K562 (cell line): ENCODE results near the gene HSF5. TPM values are rescaled to one million over a fixed set of nuclear protein-coding genes. Genes with fewer than 3 reads are reported as not detected.

Source experiments
- KLF1 ChIP-seq: fragments of 450-650 bp; IDR thresholded peaks from 2 replicates; pipeline ENCODE4 v1.6.1; 2016; ENCODE audit warnings: missing genetic modification characterization, missing compliant biosample characterization
- NCOA2 ChIP-seq, 2 experiments: fragments of 450-650 bp; IDR thresholded peaks; 2 replicates each; pipeline ENCODE4 v1.6.1; 2018; ENCODE audit warnings: mild to moderate bottlenecking in 2 of 2, moderate library complexity in 1 of 2; ENCODE audit not compliant: partially characterized antibody in 2 of 2
- NONO ChIP-seq, 2 experiments: fragments of 200-400 bp in 1 of 2; fragments of 450-650 bp in 1 of 2; formaldehyde crosslinking in 1 of 2; IDR thresholded peaks; 2 replicates each; pipeline ENCODE4 v1.6.1; 2017; ENCODE audit warnings: low read depth in 2 of 2, mild to moderate bottlenecking in 2 of 2, moderate library complexity in 2 of 2, low read length in 1 of 2
- PHF8 ChIP-seq: fragments of 200-600 bp; sonication (generic); IDR thresholded peaks from 2 replicates; pipeline ENCODE4 v1.6.1; 2012; ENCODE audit warnings: mixed run types, mild to moderate bottlenecking, inconsistent platforms, low read length, moderate library complexity, borderline replicate concordance
- RAD51 ChIP-seq: fragments of 450-650 bp; IDR thresholded peaks from 2 replicates; pipeline ENCODE4 v1.7.1; 2016; ENCODE audit warnings: low read depth, mild to moderate bottlenecking, borderline replicate concordance
- RBM17 ChIP-seq: fragments of 200-400 bp; formaldehyde crosslinking; IDR thresholded peaks from 2 replicates; pipeline ENCODE4 v1.6.1; 2017; ENCODE audit warnings: low read depth, mild to moderate bottlenecking, low read length, borderline replicate concordance
- TAF15 ChIP-seq: fragments of 200-400 bp; formaldehyde crosslinking; IDR thresholded peaks from 2 replicates; pipeline ENCODE4 v1.6.1; 2017; ENCODE audit warnings: mild to moderate bottlenecking, low read depth, low read length, moderate library complexity
- ZNF431 ChIP-seq: sonication (generic); formaldehyde crosslinking; IDR thresholded peaks from 2 replicates; pipeline ENCODE4 v1.8.0; 2022; ENCODE audit warnings: mild to moderate bottlenecking, missing genetic modification reagents
- polyA plus RNA-seq, 8 experiments: library from polyadenylated mRNA; depleted of rRNA in 4 of 8; stranded (reverse) in 5 of 8; unstranded in 3 of 8; fragments of >200 nt; fragmentation: Nextera tagmentation in 2 of 8; fragmentation: Illumina TruSeq in 1 of 8; extraction: Ambion mirVana in 2 of 8; extraction: Trizol in 1 of 8; gene quantifications; 2 replicates each; pipeline versions ENCODE4 v1.2.1 to v1.2.3, GENCODE V29; 2011 to 2014; ENCODE audit warnings: inconsistent platforms in 1 of 8, missing spikeins in 1 of 8
- total RNA-seq, 7 experiments: library from RNA; depleted of rRNA in 6 of 7; stranded (reverse); fragments of >200 nt in 6 of 7; fragmentation: Illumina TruSeq in 2 of 7; extraction: Trizol in 2 of 7; gene quantifications; 2 replicates each; pipeline versions ENCODE4 v1.2.1 to v1.2.3, GENCODE V29; 2011 to 2021; ENCODE audit warnings: low replicate concordance in 1 of 7
- TF ChIP-seq, protein P1 (sequence below): fragments of 450-650 bp; formaldehyde crosslinking; IDR thresholded peaks from 2 replicates; pipeline ENCODE4 v1.4.0; 2020; ENCODE audit warnings: mild to moderate bottlenecking
- TF ChIP-seq, protein P2 (sequence below): fragments of 450-650 bp; IDR thresholded peaks from 2 replicates; pipeline ENCODE4 v1.6.1; 2018; ENCODE audit warnings: mild to moderate bottlenecking, low read depth; ENCODE audit not compliant: partially characterized antibody
- TF ChIP-seq, protein P3 (sequence below): fragments of 200-800 bp; sonication (Bioruptor generic); IDR thresholded peaks from 2 replicates; pipeline ENCODE4 v1.6.1; 2016; ENCODE audit warnings: missing genetic modification characterization, missing compliant biosample characterization
- TF ChIP-seq, protein P4 (sequence below): fragments of 450-650 bp; IDR thresholded peaks from 2 replicates; pipeline ENCODE4 v1.6.1; 2018; ENCODE audit not compliant: partially characterized antibody
- TF ChIP-seq, protein P5 (sequence below): IDR thresholded peaks from 2 replicates; pipeline ENCODE4 v1.6.1; 2011; ENCODE audit not compliant: insufficient read length; ENCODE audit errors: extremely low read depth

The HSF5 gene
- total and polyA plus RNA-seq, 9 of the 15 experiments (the other 6 are each of a cell fraction or from before 2014, with no cell fraction given), result 0.04 TPM; not detected in 8

DNA sequence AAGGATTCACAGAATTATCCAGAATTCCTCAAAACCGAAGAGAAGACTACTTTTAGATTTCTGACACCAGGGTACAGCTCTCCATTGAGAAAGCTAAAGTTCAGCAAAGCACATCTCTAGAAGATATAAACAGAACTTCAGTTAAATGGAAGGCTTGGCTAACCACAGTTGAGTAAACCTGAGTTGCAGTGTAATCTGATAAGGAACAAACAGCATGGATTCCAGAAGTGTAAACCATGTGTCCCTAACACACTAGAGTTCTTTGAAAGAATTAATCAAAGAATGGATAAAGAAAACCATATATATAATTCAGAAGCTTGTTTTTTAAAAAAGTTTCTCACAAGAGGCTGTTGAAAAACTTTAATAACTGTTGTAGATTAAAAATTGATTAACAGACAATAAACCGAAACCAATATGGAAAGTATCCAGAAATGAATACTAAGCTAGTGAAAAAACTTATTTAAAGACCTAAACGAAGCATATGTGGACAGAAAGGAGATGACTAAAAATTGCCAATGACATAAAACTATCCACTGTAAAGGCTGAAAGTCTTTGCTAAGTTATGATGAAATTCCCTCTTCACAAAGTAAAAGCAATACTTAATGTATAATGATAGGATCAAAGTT, 75.1 kb downstream of the HSF5 start (continued):
- TF ChIP-seq, protein P1, sequence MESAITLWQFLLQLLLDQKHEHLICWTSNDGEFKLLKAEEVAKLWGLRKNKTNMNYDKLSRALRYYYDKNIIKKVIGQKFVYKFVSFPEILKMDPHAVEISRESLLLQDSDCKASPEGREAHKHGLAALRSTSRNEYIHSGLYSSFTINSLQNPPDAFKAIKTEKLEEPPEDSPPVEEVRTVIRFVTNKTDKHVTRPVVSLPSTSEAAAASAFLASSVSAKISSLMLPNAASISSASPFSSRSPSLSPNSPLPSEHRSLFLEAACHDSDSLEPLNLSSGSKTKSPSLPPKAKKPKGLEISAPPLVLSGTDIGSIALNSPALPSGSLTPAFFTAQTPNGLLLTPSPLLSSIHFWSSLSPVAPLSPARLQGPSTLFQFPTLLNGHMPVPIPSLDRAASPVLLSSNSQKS (CRISPR knock-in tag), result no peak
- TF ChIP-seq, protein P2, sequence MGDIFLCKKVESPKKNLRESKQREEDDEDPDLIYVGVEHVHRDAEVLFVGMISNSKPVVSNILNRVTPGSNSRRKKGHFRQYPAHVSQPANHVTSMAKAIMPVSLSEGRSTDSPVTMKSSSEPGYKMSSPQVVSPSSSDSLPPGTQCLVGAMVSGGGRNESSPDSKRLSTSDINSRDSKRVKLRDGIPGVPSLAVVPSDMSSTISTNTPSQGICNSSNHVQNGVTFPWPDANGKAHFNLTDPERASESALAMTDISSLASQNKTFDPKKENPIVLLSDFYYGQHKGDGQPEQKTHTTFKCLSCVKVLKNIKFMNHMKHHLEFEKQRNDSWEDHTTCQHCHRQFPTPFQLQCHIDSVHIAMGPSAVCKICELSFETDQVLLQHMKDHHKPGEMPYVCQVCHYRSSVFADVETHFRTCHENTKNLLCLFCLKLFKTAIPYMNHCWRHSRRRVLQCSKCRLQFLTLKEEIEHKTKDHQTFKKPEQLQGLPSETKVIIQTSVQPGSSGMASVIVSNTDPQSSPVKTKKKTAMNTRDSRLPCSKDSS, result no peak
- TF ChIP-seq TAF15 (no peak), RBM17 (no peak), RAD51 (no peak), NONO (IDR thresholded peaks at IDR 0.05; ENCODE audit: low read depth in 2 of 2, low read length in 1 of 2) (no peak), KLF1 (tag) (no peak), PHF8 (no peak), ZNF431 (no peak), NCOA2 (IDR thresholded peaks at IDR 0.05; ENCODE audit: partially characterized antibody in 2 of 2) (no peak)
- TF ChIP-seq, protein P3, sequence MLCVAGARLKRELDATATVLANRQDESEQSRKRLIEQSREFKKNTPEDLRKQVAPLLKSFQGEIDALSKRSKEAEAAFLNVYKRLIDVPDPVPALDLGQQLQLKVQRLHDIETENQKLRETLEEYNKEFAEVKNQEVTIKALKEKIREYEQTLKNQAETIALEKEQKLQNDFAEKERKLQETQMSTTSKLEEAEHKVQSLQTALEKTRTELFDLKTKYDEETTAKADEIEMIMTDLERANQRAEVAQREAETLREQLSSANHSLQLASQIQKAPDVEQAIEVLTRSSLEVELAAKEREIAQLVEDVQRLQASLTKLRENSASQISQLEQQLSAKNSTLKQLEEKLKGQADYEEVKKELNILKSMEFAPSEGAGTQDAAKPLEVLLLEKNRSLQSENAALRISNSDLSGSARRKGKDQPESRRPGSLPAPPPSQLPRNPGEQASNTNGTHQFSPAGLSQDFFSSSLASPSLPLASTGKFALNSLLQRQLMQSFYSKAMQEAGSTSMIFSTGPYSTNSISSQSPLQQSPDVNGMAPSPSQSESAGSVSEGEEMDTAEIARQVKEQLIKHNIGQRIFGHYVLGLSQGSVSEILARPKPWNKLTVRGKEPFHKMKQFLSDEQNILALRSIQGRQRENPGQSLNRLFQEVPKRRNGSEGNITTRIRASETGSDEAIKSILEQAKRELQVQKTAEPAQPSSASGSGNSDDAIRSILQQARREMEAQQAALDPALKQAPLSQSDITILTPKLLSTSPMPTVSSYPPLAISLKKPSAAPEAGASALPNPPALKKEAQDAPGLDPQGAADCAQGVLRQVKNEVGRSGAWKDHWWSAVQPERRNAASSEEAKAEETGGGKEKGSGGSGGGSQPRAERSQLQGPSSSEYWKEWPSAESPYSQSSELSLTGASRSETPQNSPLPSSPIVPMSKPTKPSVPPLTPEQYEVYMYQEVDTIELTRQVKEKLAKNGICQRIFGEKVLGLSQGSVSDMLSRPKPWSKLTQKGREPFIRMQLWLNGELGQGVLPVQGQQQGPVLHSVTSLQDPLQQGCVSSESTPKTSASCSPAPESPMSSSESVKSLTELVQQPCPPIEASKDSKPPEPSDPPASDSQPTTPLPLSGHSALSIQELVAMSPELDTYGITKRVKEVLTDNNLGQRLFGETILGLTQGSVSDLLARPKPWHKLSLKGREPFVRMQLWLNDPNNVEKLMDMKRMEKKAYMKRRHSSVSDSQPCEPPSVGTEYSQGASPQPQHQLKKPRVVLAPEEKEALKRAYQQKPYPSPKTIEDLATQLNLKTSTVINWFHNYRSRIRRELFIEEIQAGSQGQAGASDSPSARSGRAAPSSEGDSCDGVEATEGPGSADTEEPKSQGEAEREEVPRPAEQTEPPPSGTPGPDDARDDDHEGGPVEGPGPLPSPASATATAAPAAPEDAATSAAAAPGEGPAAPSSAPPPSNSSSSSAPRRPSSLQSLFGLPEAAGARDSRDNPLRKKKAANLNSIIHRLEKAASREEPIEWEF (CRISPR knock-in tag), result no peak
- TF ChIP-seq, protein P4, sequence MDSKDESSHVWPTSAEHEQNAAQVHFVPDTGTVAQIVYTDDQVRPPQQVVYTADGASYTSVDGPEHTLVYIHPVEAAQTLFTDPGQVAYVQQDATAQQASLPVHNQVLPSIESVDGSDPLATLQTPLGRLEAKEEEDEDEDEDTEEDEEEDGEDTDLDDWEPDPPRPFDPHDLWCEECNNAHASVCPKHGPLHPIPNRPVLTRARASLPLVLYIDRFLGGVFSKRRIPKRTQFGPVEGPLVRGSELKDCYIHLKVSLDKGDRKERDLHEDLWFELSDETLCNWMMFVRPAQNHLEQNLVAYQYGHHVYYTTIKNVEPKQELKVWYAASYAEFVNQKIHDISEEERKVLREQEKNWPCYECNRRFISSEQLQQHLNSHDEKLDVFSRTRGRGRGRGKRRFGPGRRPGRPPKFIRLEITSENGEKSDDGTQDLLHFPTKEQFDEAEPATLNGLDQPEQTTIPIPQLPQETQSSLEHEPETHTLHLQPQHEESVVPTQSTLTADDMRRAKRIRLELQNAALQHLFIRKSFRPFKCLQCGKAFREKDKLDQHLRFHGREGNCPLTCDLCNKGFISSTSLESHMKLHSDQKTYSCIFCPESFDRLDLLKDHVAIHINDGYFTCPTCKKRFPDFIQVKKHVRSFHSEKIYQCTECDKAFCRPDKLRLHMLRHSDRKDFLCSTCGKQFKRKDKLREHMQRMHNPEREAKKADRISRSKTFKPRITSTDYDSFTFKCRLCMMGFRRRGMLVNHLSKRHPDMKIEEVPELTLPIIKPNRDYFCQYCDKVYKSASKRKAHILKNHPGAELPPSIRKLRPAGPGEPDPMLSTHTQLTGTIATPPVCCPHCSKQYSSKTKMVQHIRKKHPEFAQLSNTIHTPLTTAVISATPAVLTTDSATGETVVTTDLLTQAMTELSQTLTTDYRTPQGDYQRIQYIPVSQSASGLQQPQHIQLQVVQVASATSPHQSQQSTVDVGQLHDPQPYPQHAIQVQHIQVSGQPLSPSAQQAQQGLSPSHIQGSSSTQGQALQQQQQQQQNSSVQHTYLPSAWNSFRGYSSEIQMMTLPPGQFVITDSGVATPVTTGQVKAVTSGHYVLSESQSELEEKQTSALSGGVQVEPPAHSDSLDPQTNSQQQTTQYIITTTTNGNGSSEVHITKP, result no peak
- TF ChIP-seq, protein P5, sequence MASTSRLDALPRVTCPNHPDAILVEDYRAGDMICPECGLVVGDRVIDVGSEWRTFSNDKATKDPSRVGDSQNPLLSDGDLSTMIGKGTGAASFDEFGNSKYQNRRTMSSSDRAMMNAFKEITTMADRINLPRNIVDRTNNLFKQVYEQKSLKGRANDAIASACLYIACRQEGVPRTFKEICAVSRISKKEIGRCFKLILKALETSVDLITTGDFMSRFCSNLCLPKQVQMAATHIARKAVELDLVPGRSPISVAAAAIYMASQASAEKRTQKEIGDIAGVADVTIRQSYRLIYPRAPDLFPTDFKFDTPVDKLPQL, result no peak
